Fibroblast of upper back skin (primary cell): ENCODE measurements around the gene ZNF780B.
"Not testable (repeated sequence)": the region's sequence is repeated elsewhere in the genome, so short reads cannot be mapped to it uniquely, and the experiment has no call there.

ENCODE experiments used
- DNase-seq: peaks from one replicate; pipeline ENCODE4 v3.0.0-alpha.2; 2013

Gene ZNF780B

DNA sequence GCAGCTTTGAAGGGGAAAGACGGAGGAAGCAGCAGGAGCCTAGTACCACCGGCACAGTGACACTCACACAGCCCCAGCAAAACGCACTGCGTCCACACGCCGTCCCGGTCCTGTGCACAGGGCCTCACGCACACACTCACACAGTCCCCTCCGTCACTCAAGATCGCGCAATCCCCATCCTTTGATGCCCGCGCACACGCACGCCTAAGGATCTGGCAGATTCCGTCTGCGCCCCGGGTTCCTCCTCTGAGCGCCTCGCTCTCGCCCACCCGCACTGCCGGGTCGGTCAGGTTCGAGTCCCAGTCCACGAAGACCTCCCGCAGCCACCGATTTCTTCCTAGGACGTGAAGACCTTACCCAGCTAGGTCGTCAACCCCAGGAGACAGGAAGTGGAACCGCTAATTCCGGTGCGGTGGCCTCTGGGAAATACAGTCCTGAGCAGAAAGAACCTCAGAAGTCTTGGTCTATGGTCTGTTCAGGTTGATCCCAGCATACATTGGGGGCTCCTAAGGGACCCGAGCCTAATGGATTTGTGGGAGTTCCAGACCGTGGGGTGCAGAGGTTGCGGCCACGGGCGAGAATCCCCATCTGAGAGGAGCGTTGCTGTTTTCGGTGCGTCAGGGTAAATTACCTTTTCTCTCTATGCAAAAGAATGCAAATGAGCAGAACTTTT is at the start of gene ZNF780B:
ZNF780B (minus strand) TSS at position 400 of the 673 bp plus-strand sequence. CDS start 5,899 bp downstream, outside the sequence.
- DNase-seq: peak; percentile 59

DNA sequence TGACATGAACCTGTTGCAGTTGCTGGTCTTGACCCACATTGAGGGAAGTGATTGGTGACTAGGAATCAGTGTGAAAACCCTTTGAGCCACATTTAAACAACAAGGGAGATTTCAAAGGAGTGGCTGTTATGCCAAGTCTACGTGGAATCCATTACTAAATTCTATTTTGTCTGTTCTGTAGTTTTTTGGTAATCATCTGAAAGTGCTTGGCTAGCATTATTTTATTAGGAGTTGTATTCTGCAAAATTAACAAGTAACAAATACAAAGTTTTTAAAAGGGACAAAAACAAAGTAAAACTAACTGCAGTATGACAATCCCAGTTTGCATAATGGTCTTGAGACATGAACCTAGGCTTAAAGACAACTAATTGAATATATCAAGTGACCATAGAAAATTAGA is 48.7 kb upstream of the ZNF780B start:
- no peak for DNase-seq

DNA sequence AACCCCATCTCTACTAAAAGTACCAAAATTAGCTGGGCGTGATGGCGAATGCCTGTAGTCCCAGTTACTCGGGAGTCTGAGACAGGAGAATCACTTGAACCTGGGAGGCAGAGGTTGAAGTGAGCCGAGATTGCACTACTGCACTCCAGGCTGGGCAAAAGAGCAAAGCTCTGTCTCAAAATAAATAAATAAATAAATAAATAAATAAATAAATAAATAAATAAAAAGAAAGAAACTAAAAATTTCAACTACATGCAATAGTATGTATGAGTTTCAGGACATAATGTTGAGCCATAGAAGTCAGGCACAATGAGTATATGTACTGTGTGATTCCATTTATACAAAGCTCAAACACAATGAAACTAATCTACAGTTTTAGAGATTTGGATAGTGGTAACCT is 47.6 kb upstream of the ZNF780B start:
- no peak for DNase-seq

DNA sequence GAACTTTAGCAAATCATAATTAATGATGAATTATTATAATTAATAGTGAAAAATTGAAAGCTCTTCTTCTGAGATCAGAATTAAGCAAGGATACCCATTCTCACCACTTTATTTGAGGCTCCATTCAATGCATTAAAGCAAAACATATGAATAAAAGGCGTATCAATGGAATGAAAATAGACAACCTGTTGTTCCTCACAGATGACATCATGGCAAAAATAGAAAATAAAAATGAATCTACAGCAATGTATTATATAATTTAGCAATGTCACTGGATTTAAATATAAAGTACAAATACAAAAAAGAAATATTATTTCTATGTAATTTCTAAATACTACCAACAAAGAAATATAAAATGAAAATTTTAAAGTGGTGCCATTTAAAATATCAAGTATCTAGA is 45.8 kb upstream of the ZNF780B start:
- no peak for DNase-seq

DNA sequence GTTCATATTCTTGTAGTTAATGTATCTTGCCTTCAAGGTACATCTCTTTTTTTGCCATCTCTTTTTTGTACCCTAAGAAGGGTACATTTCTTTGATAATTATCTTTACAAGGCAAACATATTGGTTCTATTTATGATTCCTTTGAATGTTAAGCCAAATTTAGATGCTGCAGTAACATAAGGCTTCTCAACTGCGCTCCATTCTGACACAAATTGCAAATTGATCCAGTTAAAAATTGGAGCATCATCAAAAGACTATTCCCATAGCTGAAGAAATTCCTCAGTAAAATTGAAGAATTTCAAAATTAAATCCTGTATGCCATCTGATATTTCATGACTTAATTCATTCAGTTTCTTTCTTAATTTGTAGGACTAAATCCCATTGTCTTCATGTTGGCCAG is 37.4 kb upstream of the ZNF780B start:
- DNase-seq: no peak

DNA sequence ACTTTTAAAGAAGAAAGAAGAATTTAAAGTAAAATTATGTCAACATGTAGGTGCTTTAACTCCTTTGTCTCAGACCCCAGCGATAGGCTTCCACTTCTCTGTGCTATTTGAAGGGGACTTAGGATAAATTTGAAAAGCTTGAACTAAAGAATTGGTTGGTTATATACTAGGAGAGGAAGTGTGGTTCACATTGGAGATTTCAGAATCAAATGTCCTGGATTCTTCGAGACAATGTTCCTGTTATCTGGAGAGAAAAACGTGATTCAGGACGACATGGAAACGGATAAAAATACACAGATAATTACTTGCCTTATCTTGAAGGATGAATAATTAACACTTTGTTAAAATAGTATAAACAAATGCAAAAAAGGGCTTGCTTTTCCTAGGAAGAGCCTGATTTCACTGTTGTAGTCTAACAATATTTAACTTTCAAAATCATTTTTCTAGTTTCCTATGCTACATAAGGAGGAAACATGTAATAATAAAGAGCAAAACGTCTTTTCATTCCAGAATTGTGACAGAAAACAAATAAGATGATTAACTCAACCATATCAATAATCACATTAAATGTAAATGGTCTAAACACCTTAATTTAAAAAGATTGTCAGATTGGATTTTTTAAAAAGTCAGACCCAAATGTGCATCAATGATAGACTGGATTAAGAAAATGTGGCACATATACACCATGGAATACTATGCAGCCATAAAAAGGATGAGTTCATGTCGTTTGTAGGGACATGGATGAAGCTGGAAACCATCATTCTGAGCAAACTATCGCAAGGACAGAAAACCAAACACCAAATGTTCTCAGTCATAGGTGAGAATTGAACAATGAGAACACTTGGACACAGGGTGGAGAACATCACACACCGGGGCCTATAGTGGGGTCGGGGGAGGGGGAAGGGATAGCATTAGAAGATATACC is 35.4 kb upstream of the ZNF780B start:
- no peak for DNase-seq

DNA sequence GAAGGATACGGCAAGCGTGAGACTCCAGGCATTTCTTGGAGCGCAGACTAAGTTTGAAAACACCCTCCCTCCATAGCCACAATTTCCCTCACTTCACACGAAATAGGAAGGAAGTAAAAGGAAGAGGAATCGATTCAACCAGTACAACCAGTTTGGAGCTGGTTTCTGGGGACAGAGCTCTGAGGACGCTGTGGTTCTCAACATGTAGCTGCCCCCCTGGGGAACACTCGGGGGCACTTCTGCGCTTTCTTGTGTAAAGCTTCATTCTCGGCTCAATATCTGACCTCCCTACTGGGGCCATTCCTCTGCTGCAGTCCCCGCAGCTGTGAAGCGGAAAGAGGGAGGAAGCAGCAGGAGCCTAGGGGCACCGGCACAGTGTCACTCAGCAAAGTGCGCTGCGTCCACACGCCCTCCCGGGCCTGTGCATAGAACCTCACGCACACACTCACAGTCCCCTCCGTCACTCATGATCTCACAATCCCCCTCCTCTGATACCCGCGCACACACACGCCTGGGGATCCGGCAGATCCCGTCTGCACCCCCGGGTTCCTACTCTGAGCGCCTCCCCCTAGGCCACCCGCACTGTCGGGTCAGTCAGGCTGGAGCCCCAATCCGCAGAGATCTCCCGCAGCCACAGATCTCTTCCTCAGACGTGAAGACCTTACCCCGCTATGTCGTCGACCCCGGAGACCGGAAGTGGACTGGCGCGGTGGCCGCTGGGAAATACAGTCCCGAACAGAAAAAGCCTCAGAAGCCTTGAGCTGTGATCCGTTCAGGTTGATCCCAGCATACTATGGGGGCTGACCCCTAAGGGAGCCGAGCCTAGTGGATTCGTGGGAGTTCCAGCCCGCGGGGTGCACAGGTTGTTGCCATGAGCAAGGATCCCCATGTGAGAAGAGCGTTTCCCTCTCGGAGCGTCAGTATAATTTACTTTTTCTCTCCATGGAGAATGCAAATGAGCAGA is 34.5 kb upstream of the ZNF780B start, which contains the start of gene ZNF780A:
ZNF780A (minus strand) TSS at position 703 of the 964 bp plus-strand sequence. CDS start 6,190 bp downstream, outside the sequence.
- peak; percentile 70 for DNase-seq

DNA sequence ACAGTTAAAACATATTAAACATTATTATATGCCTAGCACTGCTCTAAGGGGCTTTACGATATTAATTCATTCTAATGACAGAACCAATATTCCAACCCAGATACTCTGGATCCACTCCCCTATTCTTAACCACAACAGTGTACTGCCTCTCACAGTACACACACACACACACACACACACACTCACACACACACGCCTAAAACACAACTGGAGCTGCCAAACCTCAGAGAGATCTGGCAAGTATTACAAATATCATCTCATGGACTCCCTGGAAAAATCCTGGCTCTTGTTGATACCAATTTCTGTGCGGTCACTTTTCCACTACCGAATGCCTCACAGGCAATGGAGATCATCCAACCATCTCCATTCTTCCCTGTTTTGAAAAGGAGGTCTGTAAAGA is 33.4 kb upstream of the ZNF780B start:
- peak; percentile 33 for DNase-seq

DNA sequence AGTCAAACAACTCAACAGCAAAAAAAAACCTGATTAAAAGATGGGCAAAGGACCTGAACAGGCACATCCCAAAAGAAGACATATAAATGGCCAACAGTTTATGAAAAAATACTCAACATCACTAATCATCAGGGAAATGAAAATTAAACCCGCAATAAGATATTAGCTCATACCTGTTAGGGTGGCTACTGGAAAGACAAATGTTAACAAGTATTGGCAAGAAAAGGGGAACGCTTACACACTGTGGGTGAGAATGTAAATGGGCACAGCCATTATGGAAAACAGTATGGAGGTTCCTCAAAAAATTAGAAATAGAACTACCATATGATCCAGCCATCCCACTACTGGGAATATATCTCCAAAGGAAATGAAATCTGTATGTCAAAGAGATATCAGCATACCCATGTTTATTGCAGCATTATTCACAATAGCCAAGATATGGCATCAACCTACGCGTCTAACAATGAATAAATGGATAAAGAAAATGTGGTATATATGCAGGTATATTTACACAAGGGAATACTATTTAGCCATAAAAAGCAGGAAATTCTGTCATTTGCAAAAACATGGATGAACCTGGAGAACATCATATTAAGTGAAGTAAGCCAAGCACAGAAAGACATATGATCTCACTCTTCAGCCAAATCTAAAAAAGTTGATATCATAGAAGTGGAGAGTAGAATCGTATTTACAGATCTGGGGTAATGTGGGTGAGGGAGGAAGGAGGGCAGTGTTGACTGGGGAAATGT is 32.4 kb upstream of the ZNF780B start:
- no peak for DNase-seq

DNA sequence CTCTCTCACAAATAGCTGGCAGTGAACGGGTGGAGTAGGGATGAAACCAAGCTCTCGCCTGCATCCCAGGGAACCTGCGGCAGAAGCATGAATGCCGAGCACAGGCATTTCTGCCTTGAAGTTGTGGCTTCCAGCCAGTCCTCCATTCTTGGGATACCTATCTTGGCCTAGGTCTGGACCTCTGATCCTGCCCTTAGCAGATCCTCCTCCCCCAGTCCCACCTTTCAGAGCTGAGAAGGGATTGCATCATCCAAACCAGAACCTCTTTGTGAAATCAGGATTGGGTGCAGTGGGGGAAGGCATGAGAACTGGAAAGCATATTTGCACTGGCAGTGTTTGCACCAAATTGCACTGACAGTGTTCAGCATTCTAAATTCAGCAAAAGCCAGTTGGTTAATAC is 28.9 kb upstream of the ZNF780B start:
- DNase-seq: no peak

DNA sequence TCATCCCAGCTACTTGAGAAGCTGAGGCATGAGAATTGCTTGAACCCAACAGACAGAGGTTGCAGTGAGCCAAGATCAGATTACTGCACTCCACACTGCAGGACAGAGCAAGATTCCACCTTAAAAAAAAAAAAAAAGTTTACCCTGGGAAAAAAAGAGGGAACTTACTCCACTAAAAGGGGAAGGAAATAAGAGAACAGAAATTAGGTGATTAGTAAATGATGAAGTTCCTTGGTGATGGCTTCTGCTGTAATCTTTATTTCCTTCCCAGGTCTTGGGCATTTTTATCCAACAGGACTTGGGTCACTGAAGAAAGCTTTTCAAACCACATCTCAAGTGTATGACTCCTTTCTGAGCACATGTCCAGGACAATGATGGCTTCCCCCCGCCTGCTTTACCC is 25.4 kb upstream of the ZNF780B start:
- no peak for DNase-seq

DNA sequence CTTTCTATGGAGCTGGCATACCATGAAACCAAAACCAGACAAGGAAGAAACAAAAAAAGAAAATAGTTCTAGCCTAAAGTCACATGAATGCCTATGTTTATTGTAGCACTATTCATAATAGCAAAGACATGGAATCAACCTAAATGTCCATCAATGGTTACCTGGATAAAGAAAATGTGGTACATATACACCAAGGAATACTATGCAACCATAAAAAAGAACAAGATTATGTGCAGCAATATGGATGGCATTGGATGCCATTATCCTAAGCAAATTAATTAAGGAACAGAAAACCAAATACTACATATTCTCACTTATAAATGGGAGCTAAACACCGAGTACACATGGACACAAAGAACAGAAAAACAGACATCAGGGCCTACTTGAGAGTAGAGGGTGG is 24.3 kb upstream of the ZNF780B start:
- no peak for DNase-seq

DNA sequence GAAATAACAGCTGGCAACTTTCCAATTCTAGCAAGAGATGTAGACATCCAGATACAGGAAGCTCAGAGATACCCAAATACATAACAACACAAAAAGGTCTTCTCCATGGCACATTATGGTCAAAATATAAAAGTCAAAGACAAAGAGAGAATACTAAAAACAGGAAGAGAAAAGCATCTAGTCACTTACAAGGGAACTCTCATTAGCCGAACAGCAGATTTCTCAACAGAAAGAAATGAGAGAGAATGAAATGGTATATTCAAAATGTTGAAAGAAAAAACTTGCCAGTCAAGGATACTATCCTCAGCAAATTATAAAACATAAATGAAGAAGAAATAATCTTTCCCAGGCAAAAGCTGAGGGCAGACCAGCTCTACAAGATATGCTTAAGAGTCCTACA is 22.3 kb upstream of the ZNF780B start:
- no peak for DNase-seq

DNA sequence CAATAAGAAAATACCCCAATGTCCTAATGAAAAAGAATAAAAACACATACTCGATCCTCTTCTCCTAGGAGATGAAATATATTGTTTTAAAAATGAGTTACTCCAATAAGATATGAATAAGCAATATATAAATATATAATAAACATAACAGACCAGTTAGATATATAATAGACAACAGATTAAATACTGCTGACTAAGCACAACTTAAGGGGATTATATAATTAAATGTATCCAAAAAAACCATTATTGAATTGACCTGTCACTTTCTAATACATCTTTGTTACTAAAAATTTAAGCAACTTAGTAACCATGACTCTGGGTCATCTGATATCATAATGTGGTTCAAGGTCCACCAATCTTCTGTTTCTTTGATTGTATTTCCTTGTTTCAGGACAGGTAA is 14.0 kb upstream of the ZNF780B start:
- no peak for DNase-seq

DNA sequence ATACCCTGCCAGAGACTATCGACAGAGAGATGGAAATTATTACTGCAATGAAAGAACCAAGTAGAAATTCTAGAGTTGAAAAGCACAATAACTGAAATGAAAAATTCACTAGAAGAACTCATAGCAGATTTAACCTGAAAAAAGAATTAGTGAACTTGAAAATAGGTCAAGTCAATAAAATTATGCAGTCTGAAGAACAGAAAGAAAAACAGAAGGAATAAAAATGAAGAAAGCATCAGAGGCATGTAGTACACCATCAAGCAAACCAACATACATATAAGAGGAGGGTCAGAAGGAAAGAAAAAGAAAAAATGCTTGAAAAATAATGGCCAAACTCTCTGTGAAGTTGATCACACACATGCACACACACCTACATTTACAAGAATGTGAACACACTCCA is 3.6 kb upstream of the ZNF780B start:
- DNase-seq: no peak

DNA sequence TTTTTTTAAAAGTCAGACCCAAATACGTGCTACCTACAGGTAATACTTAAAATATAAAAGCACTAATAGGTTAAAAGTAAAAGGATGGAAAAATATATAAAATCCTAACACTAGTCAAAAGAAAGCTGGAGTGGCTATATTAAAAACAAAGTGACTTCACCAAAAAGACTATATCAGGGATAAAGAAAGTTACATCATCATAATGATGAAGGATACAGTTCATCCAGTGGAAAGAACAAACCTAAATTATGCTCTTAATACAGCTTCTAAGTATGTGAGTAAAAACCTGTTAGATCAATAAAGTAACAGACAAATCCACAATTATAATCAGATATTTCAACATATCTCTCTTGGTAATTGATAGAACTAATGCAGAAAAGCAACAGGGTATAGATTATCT is 1.1 kb upstream of the ZNF780B start:
- DNase-seq: no peak

DNA sequence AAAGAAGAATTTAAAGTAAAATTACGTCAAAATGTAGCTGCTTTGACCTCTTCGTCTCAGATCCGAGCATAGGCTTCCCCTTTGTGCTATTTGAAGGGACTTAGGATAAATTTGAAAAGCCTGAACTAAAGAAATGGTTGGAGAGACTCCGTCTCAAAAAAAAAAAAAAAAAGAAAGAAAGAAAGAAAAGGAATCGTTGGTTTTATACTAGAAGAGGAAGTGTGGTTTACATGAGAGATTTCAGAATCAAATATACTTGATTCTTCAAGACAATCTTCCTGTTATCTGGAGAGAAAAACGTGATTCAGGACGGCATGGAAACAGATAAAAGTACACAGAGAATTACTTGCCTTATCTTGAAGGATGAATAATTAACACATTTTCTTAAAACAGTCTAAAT is 474 bp upstream of the ZNF780B start:
- DNase-seq: no peak

DNA sequence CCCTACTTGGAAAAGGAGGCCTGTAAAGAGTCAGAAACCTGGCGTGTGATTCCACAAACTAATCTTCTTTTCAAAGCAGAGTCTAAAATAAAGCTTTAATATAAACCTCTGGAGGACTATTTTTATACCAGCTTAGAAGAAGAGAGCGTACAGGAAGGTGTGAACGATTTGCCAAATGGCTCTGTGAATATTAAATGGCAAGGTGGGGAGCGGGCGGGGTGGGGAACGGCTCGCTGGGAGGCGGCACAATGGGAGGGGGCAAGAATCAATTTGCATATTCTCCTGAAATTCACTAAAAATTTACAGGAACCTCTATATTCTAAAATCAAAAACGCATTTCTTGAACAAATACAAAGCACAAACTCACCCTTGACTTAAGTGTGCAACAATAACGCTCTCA is 982 bp downstream of the ZNF780B start:
- DNase-seq: no peak

DNA sequence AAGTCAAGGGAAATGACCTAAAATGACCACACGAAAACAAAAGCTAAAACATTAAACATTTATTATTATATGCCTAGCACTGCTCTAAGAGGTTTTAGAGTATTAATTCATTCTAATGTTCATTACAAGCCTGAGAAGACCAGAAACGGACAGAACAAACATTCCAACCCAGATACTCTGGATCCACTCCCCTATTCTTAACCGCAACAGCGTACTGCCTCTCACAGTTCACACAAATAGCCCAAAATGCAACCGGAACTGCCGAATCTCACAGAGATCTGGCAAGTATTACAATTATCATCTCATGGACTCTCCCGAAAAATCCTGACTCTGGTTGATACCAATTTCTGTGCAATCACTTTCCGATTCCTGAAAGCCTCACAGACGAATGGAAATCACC is 1.4 kb downstream of the ZNF780B start:
- DNase-seq: no peak

DNA sequence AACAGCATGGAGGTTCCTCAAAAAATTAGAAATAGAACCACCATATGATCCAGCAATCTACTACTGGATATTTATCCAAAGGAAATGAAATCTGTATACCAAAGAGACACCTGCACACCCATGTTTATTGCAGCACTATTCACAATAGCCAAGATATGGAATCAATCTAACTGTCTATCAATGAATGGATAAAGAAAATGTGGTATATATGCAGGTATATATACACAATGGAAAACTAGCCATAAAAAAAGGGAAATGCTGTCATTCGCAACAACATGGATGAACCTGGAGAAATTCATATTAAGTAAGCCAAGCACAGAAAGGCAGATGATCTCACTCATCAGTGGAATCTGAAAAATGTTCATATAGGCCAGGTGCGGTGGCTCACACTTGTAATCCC is 2.5 kb downstream of the ZNF780B start:
- DNase-seq: no peak

DNA sequence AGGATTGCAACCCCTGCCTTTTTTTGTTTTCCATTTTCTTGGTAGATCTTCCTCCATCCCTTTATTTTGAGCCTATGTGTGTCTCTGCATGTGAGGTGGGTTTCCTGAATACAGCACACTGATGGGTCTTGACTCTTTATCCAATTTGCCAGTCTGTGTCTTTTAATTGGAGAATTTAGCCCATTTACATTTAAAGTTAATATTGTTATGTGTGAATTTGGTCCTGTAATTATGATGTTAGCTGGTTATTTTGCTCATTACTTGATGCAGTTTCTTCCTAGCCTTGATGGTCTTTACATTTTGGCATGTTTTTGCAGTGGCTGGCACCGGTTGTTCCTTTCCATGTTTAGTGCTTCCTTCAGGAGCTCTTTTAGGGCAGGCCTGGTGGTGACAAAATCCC is 14.3 kb downstream of the ZNF780B start:
- DNase-seq: not testable (repeated sequence)

DNA sequence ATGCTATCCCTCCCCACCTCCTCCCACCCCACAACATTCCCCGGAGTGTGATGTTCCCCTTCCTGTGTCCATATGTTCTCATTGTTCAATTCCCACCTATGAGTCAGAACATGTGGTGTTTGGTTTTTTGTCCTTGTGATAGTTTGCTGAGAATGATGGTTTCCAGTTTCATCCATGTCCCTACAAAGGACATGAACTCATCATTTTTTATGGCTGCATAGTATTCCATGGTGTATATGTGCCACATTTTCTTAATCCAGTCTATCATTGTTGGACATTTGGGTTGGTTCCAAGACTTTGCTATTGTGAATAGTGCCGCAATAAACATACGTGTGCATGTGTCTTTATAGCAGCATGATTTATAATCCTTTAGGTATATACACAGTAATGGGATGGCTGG is 18.0 kb downstream of the ZNF780B start:
- not testable (repeated sequence) for DNase-seq
